GM11168 (cell line): ENCODE results near the gene CCDC160.

Experiments
- in situ Hi-C: fragments of 300-500 bp; cut with MboI; formaldehyde crosslinking; loops from one replicate; pipeline ENCODE4 v1.12.0; 2022; ENCODE audit warnings: low sequenced_read_pairs; ENCODE audit not compliant: unreplicated experiment

Gene CCDC160

DNA sequence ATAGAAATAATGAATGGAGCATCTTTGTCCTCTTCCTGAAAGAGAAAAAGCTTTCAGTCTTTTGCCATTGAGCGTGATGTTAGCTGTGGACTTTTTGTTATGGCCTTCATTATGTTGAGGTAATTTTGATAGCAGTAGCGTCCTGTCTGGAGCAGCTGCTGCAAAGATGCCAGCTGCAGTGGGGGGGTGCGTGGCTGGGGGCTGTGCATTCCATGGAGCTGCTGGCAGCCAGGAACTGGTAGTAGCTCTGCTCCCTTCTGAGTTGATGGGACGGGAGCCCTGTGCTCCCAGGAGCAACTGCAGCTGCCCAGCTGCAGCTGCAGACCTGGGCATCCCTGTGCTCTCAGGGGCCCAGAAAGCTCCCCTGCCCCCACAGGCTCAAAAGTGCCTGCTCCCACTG lies 50.4 kb downstream of the CCDC160 start:
- in situ Hi-C loops: no loop called here

DNA sequence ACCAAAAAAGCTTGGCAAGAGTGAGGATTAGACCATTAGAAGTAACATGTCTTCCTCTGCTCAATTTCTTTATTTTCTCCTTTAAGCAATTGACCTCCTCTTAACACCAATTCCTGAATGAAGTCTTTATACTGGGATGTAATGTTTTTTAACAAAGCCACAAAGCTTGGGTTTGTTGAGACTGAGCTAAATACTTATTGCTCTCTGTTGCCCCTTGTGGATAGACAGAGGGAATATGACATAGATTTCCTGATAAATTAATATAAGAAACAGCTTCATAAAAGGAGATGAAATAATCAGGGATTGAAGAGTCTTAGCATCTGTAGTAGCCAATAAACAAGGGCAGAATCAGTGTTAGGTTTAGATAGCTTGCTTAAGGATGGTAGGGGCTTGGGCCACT lies 57.6 kb downstream of the CCDC160 start:
- in situ Hi-C loops: no loop called here
